CD4-positive, alpha-beta T cell (primary cell): ENCODE results near the gene OR51D1. TPM values are rescaled to one million over a fixed set of nuclear protein-coding genes. Genes with fewer than 3 reads are reported as not detected.

Source experiments
- ATAC-seq: fragments of 200-7000 bp; cut with Tn5 transposase; one replicate; pipeline ENCODE4 v1.10.0; 2022; ENCODE audit warnings: mild to moderate bottlenecking; ENCODE audit not compliant: poor library complexity
- CTCF ChIA-PET: fragments of 350-600 bp; sonication (Branson Sonifier 250); formaldehyde crosslinking; loops from one replicate; lab custom pipeline; 2021; ENCODE audit warnings: antibody characterized with exemption, inconsistent platforms; lab: Charles Lee
- POLR2A ChIA-PET: fragments of 350-600 bp; sonication (Branson Sonifier 250); formaldehyde crosslinking; loops from one replicate; lab custom pipeline; 2021; ENCODE audit warnings: antibody characterized with exemption, inconsistent platforms; lab: Charles Lee
- DNase-seq, 14 experiments: peaks; one replicate each; pipeline ENCODE4 v3.0.0-alpha.2; 2013 to 2020; ENCODE audit warnings: mixed read lengths in 2 of 14
- H3K27ac ChIP-seq, 2 donors: one replicate each; pipeline versions ENCODE4 v1.5.1 to v1.7.0; 2013; ENCODE audit warnings: low read length in 2 of 2, low read depth in 1 of 2, mild to moderate bottlenecking in 1 of 2
- H3K27me3 ChIP-seq, 2 experiments: 1 replicate in 1 of 2; 2 replicates in 1 of 2; pipeline versions ENCODE4 v1.6.1 to v1.7.0; 2013; ENCODE audit warnings: low read length in 2 of 2, control low read depth in 1 of 2, mild to moderate bottlenecking in 1 of 2, moderate library complexity in 1 of 2; ENCODE audit not compliant: insufficient read depth in 2 of 2, control insufficient read depth in 1 of 2
- H3K36me3 ChIP-seq: one replicate; pipeline ENCODE4 v1.6.1; 2013; ENCODE audit warnings: low read length, control low read depth; ENCODE audit not compliant: insufficient read depth
- H3K4me1 ChIP-seq: one replicate; pipeline ENCODE4 v1.6.1; 2013; ENCODE audit warnings: low read length, control low read depth; ENCODE audit not compliant: insufficient read depth
- H3K4me3 ChIP-seq: one replicate; pipeline ENCODE4 v1.5.1; 2013; ENCODE audit warnings: mild to moderate bottlenecking, low read length, moderate library complexity
- H3K9me3 ChIP-seq, 2 experiments: 1 replicate in 1 of 2; 2 replicates in 1 of 2; pipeline versions ENCODE4 v1.6.1 to v1.7.0; 2013; ENCODE audit warnings: low read length in 2 of 2, mild to moderate bottlenecking in 2 of 2, control low read depth in 1 of 2, moderate library complexity in 1 of 2; ENCODE audit not compliant: control insufficient read depth in 1 of 2, insufficient read depth in 1 of 2
- H3K27ac Mint-ChIP-seq: one replicate; pipeline ENCODE4 v1.8.0; 2020; ENCODE audit warnings: mixed read lengths
- H3K27me3 Mint-ChIP-seq: one replicate; pipeline ENCODE4 v1.8.0; 2021; ENCODE audit warnings: mixed read lengths
- H3K36me3 Mint-ChIP-seq: one replicate; pipeline ENCODE4 v1.8.0; 2021; ENCODE audit warnings: low read depth, mixed read lengths
- H3K4me1 Mint-ChIP-seq: one replicate; pipeline ENCODE4 v1.8.0; 2021; ENCODE audit warnings: low read depth, mixed read lengths
- H3K4me3 Mint-ChIP-seq: one replicate; pipeline ENCODE4 v1.8.0; 2020; ENCODE audit warnings: mild to moderate bottlenecking, mixed read lengths
- H3K9me3 Mint-ChIP-seq: one replicate; pipeline ENCODE4 v1.8.0; 2020; ENCODE audit warnings: mixed read lengths
- CTCF ChIP-seq: fragments of 200-600 bp; IDR thresholded peaks from one replicate; pipeline ENCODE4 v1.8.0; 2022; ENCODE audit warnings: antibody characterized with exemption, mild to moderate bottlenecking
- intact Hi-C, 2 experiments: fragments of 100-400 bp; cut with DNase I in 1 of 2; cut with micrococcal nuclease in 1 of 2; formaldehyde crosslinking; loops; one replicate each; pipeline versions ENCODE4 v1.15.1 to v1.9.0; 2023 to 2025; cut with DNase I, micrococcal nuclease
- total RNA-seq, 174 experiments: library from RNA in 2 of 174; stranded (reverse) in 2 of 174; gene quantifications; one replicate each; pipeline ENCODE4 v1.2.3 and lab custom pipeline; 2021 to 2026

The OR51D1 gene
- total RNA-seq, 2 experiments from 2014 or later: not detected

GRCh38 chr11:4615856-4616444 lies 21.3 kb upstream of the OR51D1 start:
- Mint-ChIP-seq H3K9me3 (no peaks in the 10 kb centered on the region), H3K27ac (no peak overlapping the region), H3K4me3 (no peak overlapping the region), H3K36me3 (no peaks in the 10 kb centered on the region), H3K27me3 (peaks cover 24% of the 10 kb centered on the region), H3K4me1 (no peaks in the 10 kb centered on the region)
- DNase-seq: no peak
- H3K36me3 ChIP-seq: no peaks in the 10 kb centered on the region
- CTCF ChIA-PET: no interaction called here
- no peak overlapping the region for H3K4me3 ChIP-seq
- no peak for TF ChIP-seq CTCF
- no peaks in the 10 kb centered on the region for H3K4me1 ChIP-seq
- POLR2A ChIA-PET: no interaction called here
- no peak for ATAC-seq
- no peaks in the 10 kb centered on the region for H3K9me3 ChIP-seq
- H3K27me3 ChIP-seq: peaks cover 0 to 4% of the 10 kb centered on the region in 2 experiments
- intact Hi-C loops: no loop called here
- H3K27ac ChIP-seq: no peak overlapping the region

GRCh38 chr11:4619514-4619913 lies 17.8 kb upstream of the OR51D1 start:
- ChIA-PET POLR2A (no interaction called here), CTCF (no interaction called here)
- ATAC-seq (no peak), DNase-seq (no peak)
- Histone ChIP-seq H3K4me3 (no peak overlapping the region), H3K4me1 (no peaks in the 10 kb centered on the region), H3K9me3 (no peaks in the 10 kb centered on the region), H3K36me3 (no peaks in the 10 kb centered on the region), H3K27ac (no peak overlapping the region), H3K27me3 (peaks cover 0 to 7% of the 10 kb centered on the region in 2 experiments)
- H3K9me3 Mint-ChIP-seq: no peaks in the 10 kb centered on the region
- no peak for TF ChIP-seq CTCF
- H3K4me1 Mint-ChIP-seq: no peaks in the 10 kb centered on the region
- H3K4me3 Mint-ChIP-seq: no peak overlapping the region
- intact Hi-C loops: no loop called here
- no peaks in the 10 kb centered on the region for H3K36me3 Mint-ChIP-seq
- peaks cover 30% of the 10 kb centered on the region for H3K27me3 Mint-ChIP-seq
- H3K27ac Mint-ChIP-seq: no peak overlapping the region

- no peaks in the 10 kb centered on the region for H3K4me1 ChIP-seq
- H3K36me3 Mint-ChIP-seq: no peaks in the 10 kb centered on the region
- H3K4me3 Mint-ChIP-seq: no peak overlapping the region
- ATAC-seq (no peak), DNase-seq (peak in 8 of 14 experiments; percentile 6 to 58 (median 28))
- H3K4me1 Mint-ChIP-seq: no peaks in the 10 kb centered on the region
- H3K27ac Mint-ChIP-seq: no peak overlapping the region
- peaks cover 8 to 17% of the 10 kb centered on the region in 2 experiments for H3K9me3 ChIP-seq
- no peak overlapping the region for H3K4me3 ChIP-seq
- CTCF ChIA-PET: interaction anchor here (1.3 to 1.5 kb wide), 2 partner anchors 10 to 13 kb away, joined by 4 to 6 read pairs; partner anchors contain the start of gene OR51D1
- H3K27ac ChIP-seq: no peak overlapping the region
- H3K27me3 ChIP-seq: peaks cover 6 to 13% of the 10 kb centered on the region in 2 experiments
- H3K36me3 ChIP-seq: no peaks in the 10 kb centered on the region
- peaks cover 12% of the 10 kb centered on the region for H3K9me3 Mint-ChIP-seq
- H3K27me3 Mint-ChIP-seq: peaks cover 48% of the 10 kb centered on the region
- intact Hi-C loops: no loop called here
- POLR2A ChIA-PET: interaction anchor here (1.2 kb wide), 1 partner anchor 10 kb away, joined by 3 read pairs; no protein-coding TSS in a partner anchor
- TF ChIP-seq CTCF: no peak
These were observed 10.8 kb upstream of the OR51D1 start for GRCh38 chr11:4626207-4627099.
